CD4-positive, alpha-beta T cell treated with Interleukin-12 subunit alpha and Interleukin-12 subunit beta, for 1 hour (primary cell): ENCODE results near the gene CST7.
A peak's percentile ranks its signal among the peaks of the same experiment; 100 is the strongest.
"Not testable (repeated sequence)": the region's sequence is repeated elsewhere in the genome, so short reads cannot be mapped to it uniquely, and the experiment has no call there.

ENCODE experiments used
- DNase-seq: peaks from one replicate; pipeline ENCODE4 v3.0.0-alpha.2; 2020

CST7 gene, protein sequence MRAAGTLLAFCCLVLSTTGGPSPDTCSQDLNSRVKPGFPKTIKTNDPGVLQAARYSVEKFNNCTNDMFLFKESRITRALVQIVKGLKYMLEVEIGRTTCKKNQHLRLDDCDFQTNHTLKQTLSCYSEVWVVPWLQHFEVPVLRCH

DNA sequence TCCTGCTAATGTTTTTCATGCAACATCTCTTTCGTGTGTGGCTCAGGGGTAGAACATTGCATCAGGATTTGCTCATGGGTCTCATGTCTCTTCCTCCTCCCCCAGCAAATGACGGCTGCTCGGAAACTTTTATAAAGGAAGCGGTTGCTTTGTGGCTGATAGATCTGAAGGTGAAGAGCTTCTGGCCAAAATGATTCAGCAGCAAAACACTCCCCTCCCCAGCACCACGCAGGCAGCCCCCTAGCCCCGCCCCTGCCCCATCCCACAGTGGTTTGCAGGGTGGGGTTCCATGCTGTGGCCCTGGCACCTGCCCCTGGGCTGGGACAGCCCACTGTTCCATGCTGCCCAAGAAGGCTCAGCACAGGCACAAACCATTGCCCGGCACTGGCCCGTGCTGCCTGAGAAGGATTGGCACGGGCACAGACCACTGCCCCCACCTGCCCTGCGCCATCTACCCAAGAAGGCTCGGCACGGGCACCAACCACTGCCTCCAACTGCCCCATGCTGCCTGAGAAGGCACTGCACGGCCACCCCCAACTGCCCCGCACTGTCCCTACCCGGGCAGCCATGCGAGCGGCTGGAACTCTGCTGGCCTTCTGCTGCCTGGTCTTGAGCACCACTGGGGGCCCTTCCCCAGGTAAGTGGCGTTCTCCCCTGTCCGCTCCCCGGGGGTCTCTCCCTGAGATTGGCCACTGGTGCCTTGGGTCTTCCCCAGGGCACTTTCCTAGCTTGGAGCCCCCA is at the start of gene CST7:
CST7 (plus strand) TSS at position 331 of the 741 bp plus-strand sequence; CDS start at position 568, 237 bp downstream.
- DNase-seq: peak; percentile 86

DNA sequence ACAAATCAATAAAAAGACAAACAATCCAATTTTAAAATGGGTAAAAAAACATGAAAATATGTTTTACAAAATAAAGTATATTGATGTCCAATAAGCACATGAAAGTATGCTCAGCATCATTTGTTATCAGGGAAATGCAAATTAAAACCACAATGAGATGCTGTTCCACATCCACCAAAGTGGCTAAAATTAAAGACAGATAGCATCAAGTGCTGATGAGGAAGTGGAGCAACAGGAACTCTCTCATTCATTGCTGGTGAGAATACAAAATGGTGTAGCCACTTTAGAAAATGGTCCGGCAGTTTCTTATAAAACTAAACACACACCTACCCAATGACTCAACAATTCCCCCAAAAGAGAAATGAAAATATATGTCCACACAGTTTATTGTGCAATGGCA is 42.3 kb upstream of the CST7 start:
- DNase-seq: no peak

DNA sequence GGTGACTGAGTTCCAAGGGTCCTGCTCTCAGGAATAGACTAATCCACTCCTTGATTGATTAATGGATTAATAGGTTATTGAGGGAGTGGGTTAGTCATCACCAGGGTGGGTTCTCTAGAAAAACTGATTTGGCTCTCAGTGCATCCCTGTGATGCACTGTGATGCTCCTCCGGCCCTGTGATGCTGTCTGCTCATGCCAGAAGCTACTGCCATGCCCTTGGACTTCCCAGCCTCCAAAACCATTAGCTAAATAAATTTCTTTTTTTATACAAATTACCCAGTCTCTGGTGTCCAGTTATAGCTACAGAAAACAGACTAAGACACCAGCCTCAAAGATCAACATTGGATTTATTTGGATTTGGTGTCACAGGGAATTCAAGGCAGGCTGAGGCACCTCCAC is 40.4 kb upstream of the CST7 start:
- DNase-seq: no peak

DNA sequence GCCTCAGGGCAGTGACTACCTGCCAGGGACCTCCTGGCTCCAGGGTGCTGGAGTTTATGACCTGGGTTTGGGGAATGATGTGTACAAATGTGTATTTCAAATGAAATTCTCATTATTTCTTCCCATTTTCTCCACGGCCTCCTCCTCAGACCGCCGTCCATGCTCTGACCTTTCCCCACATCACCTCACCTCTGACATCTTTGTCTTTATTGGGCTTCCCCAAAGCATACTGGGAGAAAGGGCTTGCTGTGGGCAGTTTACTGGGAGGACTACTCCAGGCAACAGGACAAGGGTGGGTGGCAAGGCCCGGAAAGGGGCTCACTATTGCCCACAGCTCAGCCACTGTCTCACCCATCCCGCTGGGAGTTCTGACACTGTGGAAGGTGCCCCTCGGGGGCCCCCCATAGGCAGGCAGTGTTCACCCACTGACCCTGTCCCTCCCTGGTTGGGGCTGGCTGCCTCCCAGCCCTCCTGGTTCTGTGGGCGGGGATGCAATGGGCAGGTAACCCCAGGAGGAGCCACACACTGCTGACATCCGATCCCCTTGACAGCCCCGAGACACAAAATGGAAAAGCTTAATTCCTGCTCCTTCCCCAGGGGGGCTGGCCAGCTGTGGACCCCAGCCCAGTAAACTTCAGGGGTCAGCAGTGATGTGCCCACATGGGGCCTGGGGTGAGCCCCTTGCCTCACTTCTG is 39.8 kb upstream of the CST7 start:
- DNase-seq: no peak

DNA sequence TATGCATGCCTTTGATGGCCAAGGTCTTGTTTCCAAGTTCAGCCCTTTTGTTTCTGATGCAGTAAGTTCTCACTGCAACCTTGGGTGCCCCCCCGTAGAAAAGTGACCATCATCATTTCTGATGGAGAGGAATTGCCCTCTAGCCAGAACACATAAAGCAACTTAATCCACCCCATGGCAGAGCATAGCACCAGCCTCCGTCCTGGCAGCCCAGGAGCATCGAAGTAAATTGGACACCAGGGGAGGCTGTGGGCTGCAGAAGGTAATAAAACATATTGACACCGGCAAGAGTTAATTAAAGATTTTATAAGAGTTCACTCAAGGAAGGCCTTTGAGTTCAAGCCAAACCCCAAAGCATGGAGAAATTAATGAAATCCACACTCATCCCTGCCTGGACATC is 39.2 kb upstream of the CST7 start:
- no peak for DNase-seq

DNA sequence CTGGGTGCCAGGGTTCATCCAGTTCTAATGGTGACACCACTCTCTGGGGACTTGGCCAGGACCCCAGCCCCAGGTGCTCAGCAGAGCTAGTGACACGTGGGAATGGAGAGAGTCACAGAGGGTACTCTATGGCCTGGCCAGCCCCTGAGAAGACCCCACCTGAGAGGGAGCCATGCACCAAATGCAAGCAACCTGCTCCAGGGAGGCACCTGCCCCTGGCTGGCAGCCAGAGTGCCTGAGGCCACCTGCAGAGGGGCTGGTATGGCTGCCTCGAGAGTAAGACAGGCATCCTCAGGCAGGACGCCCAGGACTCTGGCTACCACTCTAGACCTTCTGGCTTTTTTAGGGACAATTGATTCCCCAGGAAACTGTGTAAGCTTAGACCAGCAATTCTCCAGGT is 38.6 kb upstream of the CST7 start:
- no peak for DNase-seq

DNA sequence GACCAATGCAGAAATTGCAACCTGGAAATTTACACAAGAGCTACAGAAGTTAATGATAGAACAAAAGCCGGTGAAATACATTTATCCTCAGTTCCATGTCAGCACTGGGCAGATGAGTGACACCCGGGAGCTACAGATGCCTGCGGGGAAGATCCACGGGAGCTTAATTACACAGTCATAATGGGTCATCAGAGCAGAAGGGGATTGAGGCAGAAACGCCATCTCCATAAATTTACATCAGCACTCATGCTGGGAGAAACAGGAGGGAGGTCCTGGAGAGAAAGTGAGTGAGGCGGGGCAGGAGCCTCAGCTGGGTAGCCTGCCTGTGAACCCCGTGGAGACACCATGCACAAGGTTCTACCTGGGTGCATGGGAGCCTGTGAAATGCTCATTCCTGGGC is 37.6 kb upstream of the CST7 start:
- no peak for DNase-seq

DNA sequence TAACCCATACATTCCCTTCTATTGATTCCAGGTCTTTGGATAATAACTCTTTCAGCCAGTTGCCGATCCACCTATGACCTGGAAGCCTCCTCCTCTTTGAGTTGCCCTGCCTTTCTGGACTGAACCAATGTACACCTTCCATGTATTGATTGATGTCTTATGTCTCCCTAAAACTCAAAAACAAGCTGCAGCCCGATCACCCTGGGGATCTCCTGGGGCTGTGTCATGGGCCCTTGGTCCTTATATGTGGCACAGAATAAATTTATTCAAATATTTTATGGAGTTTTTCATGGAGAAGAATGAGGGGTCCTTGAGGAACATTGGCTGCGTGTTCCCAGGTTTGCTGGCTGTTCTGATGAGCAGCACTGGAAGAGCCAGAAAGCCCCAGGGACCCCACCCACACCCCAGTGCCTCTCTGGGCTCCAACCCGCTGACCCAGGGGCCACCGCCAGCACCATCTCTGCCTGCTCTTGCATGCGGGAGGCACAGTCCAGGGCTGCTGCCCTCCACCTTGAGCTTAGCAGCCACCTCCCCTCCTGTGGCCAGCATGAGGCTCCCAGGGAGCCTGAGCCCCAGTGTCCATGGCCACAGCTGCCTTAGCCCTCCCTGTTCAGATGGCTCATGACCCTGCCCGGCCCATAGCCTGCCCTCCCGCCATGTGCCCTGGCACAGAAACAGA is 36.5 kb upstream of the CST7 start:
- DNase-seq: no peak

DNA sequence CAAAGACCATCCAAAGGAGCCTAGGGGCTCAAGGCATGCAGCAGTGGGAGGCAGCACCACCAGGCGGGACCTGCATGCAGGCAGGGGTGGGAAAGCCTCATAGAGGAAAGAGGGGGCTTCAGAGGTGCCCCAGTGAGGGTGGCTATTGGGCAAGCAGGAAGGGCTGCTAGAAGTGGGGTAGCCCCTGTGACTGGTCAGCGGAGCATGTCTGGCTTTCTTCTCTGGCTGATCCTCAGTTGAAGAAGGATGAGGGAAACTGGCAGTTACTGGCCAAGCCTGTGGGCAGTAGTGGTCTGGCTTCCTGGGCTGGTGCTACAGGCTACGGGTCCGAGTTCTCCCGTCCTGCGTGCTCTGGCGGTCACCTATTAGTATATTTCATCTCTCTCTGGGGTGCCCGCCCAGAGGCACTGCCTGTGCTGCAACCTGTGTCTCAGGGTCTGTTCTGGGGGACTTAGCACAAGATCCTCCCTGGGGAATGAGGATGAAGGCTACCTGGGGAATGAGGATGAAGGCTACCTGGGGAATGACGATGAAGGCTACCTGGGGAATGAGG is 35.9 kb upstream of the CST7 start:
- DNase-seq: no peak

DNA sequence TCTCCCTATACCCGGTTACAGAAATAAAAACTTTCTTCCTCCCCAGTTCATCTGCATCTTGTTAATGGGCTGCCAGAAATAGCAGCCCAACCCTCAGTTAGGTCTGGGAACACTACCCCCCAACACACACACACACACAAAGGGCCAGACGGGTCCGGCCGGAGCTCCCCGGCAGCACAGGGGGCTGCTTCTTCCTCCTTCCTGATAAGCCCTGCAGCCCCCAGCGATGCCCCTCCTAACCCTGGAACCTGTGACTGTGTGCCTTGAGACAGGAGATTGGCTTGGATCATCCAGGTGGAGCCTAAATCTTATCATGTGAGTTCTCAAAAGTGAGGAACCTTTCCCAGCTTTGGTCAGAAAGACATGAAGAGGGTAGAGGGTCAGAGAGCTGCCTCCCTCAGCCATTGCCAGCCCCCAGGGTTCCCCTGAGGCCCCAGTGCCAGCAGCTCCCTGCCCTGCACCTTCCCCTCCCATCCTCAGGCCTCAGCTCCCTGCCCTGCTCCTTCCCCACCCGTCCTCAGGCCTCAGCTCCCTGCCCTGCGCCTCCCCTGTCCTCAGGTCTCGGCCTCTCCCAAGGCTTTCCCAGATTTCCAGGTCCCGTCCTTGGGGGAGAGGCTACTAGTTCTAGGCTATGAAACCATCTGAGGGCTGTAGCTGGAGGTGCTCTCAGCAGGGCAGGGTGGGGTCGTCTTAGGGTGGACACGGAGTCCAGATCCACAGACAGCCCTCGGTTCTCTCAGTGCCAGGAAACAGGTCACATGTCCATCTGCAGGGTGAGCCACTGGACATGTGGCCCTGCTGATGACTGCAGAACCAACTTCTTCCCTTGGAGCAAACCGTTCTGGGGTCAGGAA is 34.5 kb upstream of the CST7 start:
- no peak for DNase-seq

DNA sequence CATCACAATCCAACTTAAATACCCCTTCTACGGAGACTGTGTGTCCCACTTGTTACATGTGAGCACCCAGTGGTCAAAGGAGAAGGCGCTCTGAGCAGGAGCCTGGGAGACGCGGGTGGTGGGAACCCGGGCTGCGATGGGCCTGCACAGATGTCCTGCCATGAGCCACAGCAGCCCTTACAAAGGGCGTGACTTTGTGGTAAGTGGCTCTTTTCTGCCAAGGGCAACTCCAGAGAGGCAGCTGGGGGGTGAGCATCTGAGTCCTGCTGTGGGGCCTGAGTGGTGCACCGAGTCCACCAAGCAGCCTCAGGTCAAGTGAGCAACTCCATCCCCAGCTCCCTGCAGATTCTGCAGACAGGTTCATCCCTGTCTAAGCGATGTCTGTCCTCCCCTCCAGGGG is 33.6 kb upstream of the CST7 start:
- no peak for DNase-seq

DNA sequence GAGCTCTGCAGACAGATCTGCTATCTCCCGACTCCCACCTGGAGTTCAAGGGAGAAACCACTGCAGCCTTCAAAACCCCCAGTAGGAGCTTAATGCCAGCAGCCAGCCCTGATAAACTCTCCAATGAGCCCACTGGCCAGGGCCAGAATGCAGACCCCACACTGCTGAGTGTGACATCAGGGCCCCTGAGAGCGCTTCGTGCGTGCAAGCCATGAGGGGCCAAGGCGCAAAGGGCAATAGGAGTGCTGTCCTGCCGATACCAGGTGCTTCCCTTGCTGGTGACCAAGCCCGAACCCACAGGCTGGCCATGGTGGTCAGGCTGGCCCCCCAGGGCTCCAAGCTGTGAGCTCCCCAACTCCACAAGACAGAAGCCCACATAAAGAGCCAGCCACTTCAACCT is 33.2 kb upstream of the CST7 start:
- DNase-seq: no peak

DNA sequence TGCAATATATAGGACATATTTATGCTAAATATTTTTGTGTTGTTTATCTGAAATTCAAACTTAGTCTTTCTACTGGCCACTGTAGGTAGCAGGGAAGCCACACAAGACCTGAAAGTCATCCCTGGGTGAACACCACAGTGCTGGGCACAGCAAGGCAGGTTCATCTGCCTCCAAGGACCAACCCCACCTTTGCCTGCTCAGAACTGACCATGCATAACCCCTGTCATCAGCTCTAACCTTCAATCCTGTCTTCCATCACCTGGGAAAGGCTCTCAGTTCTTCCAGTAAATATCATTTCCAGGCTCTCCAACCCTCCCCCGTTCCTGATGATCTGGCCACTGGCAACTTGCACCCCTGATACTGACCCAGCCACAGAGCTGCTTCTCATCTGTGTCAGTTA is 32.7 kb upstream of the CST7 start:
- DNase-seq: no peak

DNA sequence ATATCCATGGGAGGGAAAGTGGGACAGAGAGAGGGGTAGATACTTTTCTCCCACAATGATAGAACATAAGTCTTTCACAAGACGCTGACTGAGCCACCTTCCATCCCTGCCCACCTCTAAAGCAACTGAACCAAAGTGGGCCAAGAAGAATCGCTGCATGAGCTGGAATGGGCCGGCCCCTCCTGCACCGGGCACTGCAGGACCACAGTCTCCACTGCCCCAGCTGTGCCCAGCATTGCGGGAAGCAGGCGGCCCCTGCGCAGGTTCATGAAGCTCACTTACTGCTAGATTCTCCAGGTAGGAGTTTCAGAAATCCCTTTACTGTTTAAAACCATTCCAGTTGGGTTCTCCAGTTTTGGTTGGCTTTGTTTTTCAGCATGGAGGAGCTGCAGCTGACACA is 32.0 kb upstream of the CST7 start:
- DNase-seq: no peak

DNA sequence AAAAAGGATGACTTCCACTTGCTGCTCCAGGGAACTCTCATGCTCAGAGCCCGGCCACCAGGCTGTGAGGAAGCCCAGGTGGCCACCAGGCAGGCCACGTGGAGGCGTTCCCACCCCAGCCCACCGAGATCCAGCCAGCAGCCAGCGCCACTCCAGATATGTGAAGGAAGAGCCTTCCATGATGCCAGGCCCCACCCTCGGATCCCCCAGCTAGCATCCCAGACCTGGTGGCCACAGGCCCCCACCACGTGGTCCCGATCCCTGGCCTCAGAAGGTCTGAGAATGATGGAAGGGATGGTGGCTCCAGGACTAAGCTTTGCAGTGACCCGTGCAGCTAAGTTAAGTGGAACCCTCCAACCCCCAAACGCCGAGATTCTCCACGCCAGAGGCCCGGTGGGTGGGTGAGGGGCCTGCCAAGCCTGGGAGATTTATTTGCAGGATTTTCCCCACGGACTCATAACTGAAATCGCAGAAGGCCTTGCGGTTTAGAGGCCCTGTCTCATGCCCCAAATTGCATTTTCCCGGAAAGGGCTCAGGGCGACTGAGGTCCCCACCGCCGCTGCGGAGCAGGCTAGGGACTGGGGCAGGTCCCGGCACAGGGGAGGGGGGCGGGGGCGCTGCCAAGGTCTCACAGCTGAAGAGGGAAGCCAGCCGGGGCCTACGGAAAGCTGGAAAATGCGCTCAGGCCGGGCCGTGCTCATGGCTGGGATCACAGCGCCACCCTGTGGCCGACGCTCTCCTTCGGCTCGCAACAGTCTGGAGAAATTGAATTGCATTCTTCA is 31.1 kb upstream of the CST7 start:
- peak; percentile 45 for DNase-seq

DNA sequence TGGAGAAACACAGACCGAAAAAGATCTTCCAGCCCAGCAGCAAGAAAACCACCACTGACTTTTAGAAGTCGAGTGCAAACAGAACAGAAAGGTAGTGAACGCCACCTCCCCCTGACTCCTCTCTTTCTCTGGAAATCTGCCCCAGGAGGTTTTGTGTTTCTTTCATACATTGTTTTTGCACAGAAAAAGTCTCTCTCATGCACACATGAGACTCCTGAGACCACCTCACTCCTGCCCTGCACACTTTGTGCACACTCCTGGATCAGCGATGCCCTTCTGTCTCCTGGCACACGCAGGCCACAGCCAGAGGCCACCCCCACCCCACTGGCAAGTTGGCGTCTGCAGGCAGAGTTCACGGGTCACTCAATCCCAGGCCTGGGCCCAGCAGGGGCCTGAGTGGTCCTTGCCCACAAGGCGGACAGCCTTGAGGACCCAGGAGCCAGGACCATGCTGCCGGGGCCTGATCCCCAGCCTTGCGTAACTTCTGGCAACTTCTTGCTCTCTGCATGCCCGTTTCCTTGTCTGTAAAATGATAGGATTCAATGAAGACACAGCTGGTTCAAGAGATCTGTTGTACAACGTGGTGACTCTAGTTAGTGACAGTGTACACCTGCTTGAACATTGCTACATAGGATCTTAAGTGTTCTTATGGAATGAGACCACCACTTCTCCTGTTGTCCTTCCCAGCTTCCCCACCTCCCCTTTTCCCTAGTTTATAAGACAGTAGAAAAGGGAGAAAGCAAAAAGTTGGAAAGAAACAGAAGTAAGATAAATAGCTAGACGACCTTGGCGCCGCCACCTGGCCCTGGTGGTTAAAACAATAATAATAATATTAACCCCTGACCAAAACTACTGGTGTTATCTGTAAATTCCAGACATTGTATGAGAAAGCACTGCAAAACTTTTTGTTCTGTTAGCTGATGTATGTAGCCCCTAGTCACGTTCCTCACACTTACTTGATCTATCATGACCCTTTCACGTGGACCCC is 30.2 kb upstream of the CST7 start:
- no peak for DNase-seq

DNA sequence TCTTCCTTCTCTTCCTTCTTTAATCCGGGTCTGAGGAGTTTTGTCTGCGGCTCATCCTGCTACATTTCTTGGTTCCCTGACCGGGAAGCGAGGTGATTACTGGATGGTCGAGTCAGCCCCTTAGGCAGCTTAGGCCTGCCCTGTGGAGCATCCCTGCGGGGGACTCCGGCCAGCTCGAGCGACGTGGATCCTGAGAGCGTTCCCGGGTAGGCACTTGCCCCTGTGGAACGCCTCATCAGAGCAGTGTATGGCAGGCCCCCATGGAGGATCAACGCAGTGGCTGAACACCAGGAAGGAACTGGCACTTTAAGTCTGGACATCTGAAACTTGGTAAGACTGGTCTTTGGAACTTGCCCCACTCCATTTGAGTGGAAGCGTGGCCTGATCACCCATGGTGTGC is 29.4 kb upstream of the CST7 start:
- not testable (repeated sequence) for DNase-seq

DNA sequence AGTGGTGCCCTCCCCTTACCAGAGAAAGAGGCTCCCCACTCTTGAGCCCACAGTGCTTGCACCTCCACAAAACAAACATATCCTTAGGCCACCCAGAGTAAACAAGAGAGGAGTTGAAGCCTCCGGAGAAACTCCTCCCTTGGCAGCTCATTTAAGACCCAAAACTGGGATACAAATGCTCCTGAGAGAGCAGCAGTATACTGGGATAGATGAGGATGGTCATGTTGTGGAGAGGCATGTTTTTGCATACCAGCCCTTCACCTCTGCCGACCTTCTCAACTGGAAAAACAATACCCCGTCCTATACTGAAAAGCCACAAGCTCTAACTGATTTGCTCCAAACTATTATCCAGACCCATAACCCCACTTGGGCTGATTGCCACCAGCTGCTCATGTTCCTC is 28.4 kb upstream of the CST7 start:
- DNase-seq: not testable (repeated sequence)

DNA sequence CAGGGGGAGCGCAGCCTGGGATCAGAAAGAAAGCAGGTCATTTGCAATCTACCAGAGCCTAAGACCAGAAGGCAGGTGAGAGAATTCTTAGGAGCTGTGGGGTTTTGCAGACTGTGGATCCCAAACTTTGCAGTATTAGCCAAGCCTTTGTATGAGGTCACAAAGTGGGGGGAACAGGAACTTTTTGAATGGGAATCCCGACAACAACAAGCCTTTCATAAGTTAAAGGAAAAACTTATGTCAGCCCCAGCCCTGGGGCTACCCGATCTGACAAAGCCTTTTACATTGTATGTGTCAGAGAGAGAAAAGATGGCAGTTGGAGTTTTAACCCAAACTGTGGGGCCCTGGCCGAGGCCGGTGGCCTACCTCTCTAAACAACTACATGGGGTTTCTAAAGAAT is 19.8 kb upstream of the CST7 start:
- not testable (repeated sequence) for DNase-seq
